ENCODE results near the gene DLGAP4. TPM values are rescaled to one million over a fixed set of nuclear protein-coding genes. Genes with fewer than 3 reads are reported as not detected.
"Not testable (repeated sequence)": the region's sequence is repeated elsewhere in the genome, so short reads cannot be mapped to it uniquely, and the experiment has no call there.

DLGAP4 gene
- total RNA-seq, 2 donors from 2014 or later = 30.6 to 38.3 TPM

GRCh38 chr20:36548704-36549627, 242.8 kb downstream of the DLGAP4 start:
- ATAC-seq (replicated peaks in 1 of 2) = no peak
- Mint-ChIP-seq H3K36me3 (ENCODE audit: insufficient read depth in 2 of 2) (no peaks in the 10 kb centered on the region), H3K4me3 (no peak overlapping the region)

DNA sequence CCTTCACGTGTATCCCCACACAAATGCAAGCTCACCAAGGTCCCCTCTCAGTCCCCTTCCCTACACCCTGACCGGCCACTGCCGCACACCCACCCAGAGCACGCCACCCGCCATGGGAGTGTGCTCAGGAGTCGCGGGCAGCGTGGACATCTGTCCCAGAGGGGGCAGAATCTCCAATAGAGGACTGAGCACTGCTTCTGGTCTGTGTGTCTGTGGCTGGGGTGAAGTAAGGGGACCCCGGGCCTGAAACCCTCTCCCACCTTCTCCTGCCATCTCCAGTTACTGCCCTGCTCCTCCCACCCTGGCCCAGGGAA, 243.4 kb downstream of the DLGAP4 start:
- DNase-seq = no peak
- H3K27me3 Mint-ChIP-seq (ENCODE audit: low read depth) = no peaks in the 10 kb centered on the region
- H3K4me1 Mint-ChIP-seq (ENCODE audit: low read depth) = no peaks in the 10 kb centered on the region
- H3K36me3 Mint-ChIP-seq (ENCODE audit: insufficient read depth in 2 of 2) = no peaks in the 10 kb centered on the region
- no peak overlapping the region for H3K27ac Mint-ChIP-seq
- H3K4me3 Mint-ChIP-seq = no peak overlapping the region
- H3K9me3 Mint-ChIP-seq = no peaks in the 10 kb centered on the region
- no peak for ATAC-seq (replicated peaks in 1 of 2)

More at GRCh38 chr20:36548704-36549627, 242.8 kb downstream of the DLGAP4 start:
- Mint-ChIP-seq H3K4me1 (ENCODE audit: low read depth) (no peaks in the 10 kb centered on the region), H3K9me3 (no peaks in the 10 kb centered on the region), H3K27me3 (ENCODE audit: low read depth) (no peaks in the 10 kb centered on the region), H3K27ac (no peak overlapping the region)
- DNase-seq = no peak

- H3K36me3 Mint-ChIP-seq (ENCODE audit: insufficient read depth in 2 of 2) = no peaks in the 10 kb centered on the region
- H3K27me3 Mint-ChIP-seq (ENCODE audit: low read depth) = no peaks in the 10 kb centered on the region
- H3K27ac Mint-ChIP-seq = no peak overlapping the region
- H3K4me3 Mint-ChIP-seq = no peak overlapping the region
- H3K9me3 Mint-ChIP-seq = no peaks in the 10 kb centered on the region
- DNase-seq (no peak), ATAC-seq (replicated peaks in 1 of 2) (no peak)
- H3K4me1 Mint-ChIP-seq (ENCODE audit: low read depth) = no peaks in the 10 kb centered on the region
These were observed 244.0 kb downstream of the DLGAP4 start for GRCh38 chr20:36549942-36550789.

DNA sequence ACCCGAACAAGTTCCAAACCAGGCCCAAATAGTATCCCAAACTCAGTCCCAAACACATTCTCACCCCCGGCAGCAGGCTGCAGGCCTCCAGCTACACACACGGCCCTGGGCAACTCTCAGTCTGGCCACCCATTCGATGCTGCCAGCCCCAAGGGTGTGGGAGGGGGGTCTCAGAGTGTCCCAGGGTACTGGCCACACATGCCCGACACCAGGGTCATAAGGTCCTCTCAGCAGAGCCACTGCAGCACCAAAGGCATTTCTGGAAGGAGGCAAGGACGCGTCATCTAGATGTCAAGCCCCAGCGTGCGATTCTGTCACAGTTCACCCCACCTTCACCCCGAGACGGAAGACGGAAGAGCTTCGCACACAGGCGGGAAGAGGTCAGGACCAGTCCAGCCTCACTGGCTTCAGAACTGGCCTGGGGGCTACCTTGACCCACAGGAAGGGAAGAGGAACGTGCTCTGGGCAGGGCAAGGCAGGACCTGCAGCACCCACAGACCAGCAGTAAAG, 244.7 kb downstream of the DLGAP4 start:
- Mint-ChIP-seq H3K27ac (no peak overlapping the region), H3K4me3 (no peak overlapping the region), H3K27me3 (ENCODE audit: low read depth) (no peaks in the 10 kb centered on the region), H3K36me3 (ENCODE audit: insufficient read depth in 2 of 2) (no peaks in the 10 kb centered on the region), H3K9me3 (no peaks in the 10 kb centered on the region), H3K4me1 (ENCODE audit: low read depth) (no peaks in the 10 kb centered on the region)
- ATAC-seq (replicated peaks in 1 of 2) (no peak), DNase-seq (no peak)

DNA sequence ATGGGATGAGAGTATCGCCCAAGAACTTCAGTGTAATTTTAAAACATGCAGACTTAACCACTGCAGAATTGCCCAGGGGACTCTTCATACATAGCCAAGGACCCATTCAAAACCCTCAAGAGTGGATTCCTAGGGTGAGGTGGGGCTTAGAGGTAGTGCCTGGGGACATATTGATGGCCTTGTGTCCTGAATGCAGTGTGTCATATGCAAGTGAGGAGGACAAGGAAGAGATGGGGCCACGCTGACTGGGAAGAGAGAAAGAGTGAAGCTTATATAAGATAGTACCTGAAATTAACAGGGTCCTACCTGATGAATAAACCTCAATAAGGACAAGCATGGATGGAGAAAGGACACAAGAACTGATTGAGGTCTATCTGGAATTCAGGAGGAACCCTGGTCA, 249.1 kb downstream of the DLGAP4 start:
- ATAC-seq (replicated peaks in 1 of 2) (no peak), DNase-seq (no peak)
- Mint-ChIP-seq H3K4me3 (no peak overlapping the region), H3K27me3 (ENCODE audit: low read depth) (no peaks in the 10 kb centered on the region), H3K4me1 (ENCODE audit: low read depth) (peaks cover 10% of the 10 kb centered on the region), H3K36me3 (ENCODE audit: insufficient read depth in 2 of 2) (no peaks in the 10 kb centered on the region), H3K27ac (no peak overlapping the region), H3K9me3 (no peaks in the 10 kb centered on the region)

GRCh38 chr20:36562724-36563123, 256.6 kb downstream of the DLGAP4 start:
- Mint-ChIP-seq H3K4me3 (no peak overlapping the region), H3K27me3 (ENCODE audit: low read depth) (no peaks in the 10 kb centered on the region), H3K4me1 (ENCODE audit: low read depth) (no peaks in the 10 kb centered on the region), H3K27ac (no peak overlapping the region), H3K36me3 (ENCODE audit: insufficient read depth in 2 of 2) (peaks cover 4 to 9% of the 10 kb centered on the region in 2 donors), H3K9me3 (peaks cover 0 to 4% of the 10 kb centered on the region in 2 donors)
- DNase-seq (no peak), ATAC-seq (replicated peaks in 1 of 2) (no peak)

DNA sequence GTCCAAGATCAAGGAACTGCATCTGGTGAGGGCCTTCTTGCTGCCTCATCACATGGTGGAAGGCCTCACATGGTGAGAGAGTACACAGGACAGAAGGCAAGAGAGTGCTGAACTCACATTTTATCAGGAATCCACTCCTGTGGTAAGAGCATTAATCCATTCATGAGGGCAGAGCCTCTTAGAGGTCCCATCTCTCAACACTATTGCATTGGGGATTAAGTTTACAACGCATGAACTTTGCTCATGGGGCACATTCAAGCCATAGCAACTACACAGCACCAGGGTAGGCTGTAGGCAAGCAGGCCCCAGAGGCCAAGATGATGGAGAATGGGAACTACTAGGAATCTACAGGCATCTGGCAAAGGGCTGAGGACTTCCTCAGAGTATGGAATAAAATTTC, 257.2 kb downstream of the DLGAP4 start:
- DNase-seq (no peak), ATAC-seq (replicated peaks in 1 of 2) (no peak)
- no peaks in the 10 kb centered on the region for H3K4me1 Mint-ChIP-seq (ENCODE audit: low read depth)
- H3K36me3 Mint-ChIP-seq (ENCODE audit: insufficient read depth in 2 of 2) = peaks cover 4 to 9% of the 10 kb centered on the region in 2 donors
- H3K27me3 Mint-ChIP-seq (ENCODE audit: low read depth) = no peaks in the 10 kb centered on the region
- peaks cover 0 to 4% of the 10 kb centered on the region in 2 donors for H3K9me3 Mint-ChIP-seq
- no peak overlapping the region for H3K27ac Mint-ChIP-seq
- H3K4me3 Mint-ChIP-seq = no peak overlapping the region

DNA sequence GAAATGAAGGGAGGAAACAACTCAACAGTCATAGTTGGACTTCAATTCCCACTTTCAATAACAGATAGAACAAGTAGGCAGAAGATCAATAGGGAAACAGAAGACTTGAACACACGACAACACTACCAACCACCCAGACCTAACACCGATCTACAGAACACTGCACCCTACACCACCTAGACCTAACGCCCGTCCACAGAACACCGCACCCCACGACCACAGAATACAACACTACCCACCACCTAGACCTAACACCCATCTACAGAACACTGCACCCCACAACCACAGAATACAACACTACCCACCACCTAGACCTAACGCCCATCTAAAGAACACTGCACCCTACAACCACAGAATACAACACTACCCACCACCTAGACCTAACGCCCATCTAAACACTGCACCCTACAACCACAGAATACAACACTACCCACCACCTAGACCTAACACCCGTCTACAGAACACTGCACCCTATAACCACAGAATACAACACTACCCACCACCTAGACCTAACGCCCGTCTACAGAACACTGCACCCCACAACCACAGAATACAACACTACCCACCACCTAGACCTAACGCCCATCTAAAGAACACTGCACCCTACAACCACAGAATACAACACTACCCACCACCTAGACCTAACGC, 258.1 kb downstream of the DLGAP4 start:
- H3K4me1 Mint-ChIP-seq (ENCODE audit: low read depth); DNase-seq; H3K9me3 Mint-ChIP-seq; H3K27ac Mint-ChIP-seq; ATAC-seq (replicated peaks in 1 of 2); H3K27me3 Mint-ChIP-seq (ENCODE audit: low read depth); H3K36me3 Mint-ChIP-seq (ENCODE audit: insufficient read depth in 2 of 2); H3K4me3 Mint-ChIP-seq: not testable (repeated sequence)

DNA sequence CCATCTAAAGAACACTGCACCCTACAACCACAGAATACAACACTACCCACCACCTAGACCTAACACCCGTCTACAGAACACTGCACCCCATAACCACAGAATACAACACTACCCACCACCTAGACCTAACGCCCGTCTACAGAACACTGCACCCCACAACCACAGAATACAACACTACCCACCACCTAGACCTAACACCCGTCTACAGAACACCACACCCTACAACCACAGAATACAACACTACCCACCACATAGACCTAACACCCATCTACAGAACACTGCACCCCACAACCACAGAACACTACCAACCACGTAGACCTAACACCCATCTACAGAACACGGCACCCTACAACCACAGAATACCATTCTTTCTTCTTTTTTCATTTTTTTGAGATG, 258.6 kb downstream of the DLGAP4 start:
- H3K9me3 Mint-ChIP-seq = not testable (repeated sequence)

DNA sequence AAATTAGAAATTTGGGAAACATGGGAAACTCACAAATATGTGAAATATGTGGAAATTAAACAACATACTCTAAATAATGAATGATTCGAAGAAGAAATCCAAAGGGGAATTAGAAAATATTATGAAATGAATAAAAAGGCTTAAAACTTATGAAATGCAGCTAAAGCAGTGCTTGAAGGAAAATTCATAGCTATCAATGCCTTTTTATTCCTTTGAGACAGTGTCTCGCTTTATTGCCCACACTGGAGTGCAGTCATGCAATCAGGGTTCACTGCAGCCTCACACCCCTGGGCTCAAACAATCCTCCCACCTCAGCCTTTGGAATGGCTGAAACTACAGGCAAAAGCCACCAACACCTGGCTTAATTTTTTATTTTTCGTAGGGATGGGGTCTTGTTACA, 259.4 kb downstream of the DLGAP4 start:
- H3K4me3 Mint-ChIP-seq = no peak overlapping the region
- no peak overlapping the region for H3K27ac Mint-ChIP-seq
- no peak for DNase-seq

More for the DNA sequence above, 258.6 kb downstream of the DLGAP4 start:
- H3K4me1 Mint-ChIP-seq (ENCODE audit: low read depth); H3K36me3 Mint-ChIP-seq (ENCODE audit: insufficient read depth in 2 of 2); DNase-seq; H3K27me3 Mint-ChIP-seq (ENCODE audit: low read depth); ATAC-seq (replicated peaks in 1 of 2); H3K27ac Mint-ChIP-seq; H3K4me3 Mint-ChIP-seq: not testable (repeated sequence)

GRCh38 chr20:36569847-36570429, 263.8 kb downstream of the DLGAP4 start:
- Mint-ChIP-seq H3K4me3 (no peak overlapping the region), H3K4me1 (ENCODE audit: low read depth) (peaks cover 21% of the 10 kb centered on the region), H3K9me3 (peaks cover 0 to under 1% of the 10 kb centered on the region in 2 donors), H3K27ac (no peak overlapping the region), H3K27me3 (ENCODE audit: low read depth) (no peaks in the 10 kb centered on the region), H3K36me3 (ENCODE audit: insufficient read depth in 2 of 2) (peaks cover 4 to 9% of the 10 kb centered on the region in 2 donors)
- DNase-seq = no peak
- no peak for ATAC-seq (replicated peaks in 1 of 2)

More for the DNA sequence above, 259.4 kb downstream of the DLGAP4 start:
- Mint-ChIP-seq H3K9me3 (peaks cover 0 to 4% of the 10 kb centered on the region in 2 donors), H3K36me3 (ENCODE audit: insufficient read depth in 2 of 2) (peaks cover 4 to 9% of the 10 kb centered on the region in 2 donors), H3K4me1 (ENCODE audit: low read depth) (no peaks in the 10 kb centered on the region), H3K27me3 (ENCODE audit: low read depth) (no peaks in the 10 kb centered on the region)
- no peak for ATAC-seq (replicated peaks in 1 of 2)

- ATAC-seq (replicated peaks in 1 of 2) = no peak
- H3K4me1 Mint-ChIP-seq (ENCODE audit: low read depth) = peaks cover 38% of the 10 kb centered on the region
- DNase-seq = no peak
These were observed 265.7 kb downstream of the DLGAP4 start for GRCh38 chr20:36571564-36572504.

More at GRCh38 chr20:36571564-36572504, 265.7 kb downstream of the DLGAP4 start:
- H3K27me3 Mint-ChIP-seq (ENCODE audit: low read depth) = no peaks in the 10 kb centered on the region
- H3K9me3 Mint-ChIP-seq = no peaks in the 10 kb centered on the region
- H3K27ac Mint-ChIP-seq = peak overlapping the region; percentile 93
- peak overlapping the region; percentile 91 to 92 for H3K4me3 Mint-ChIP-seq
- H3K36me3 Mint-ChIP-seq (ENCODE audit: insufficient read depth in 2 of 2) = peaks cover 5 to 11% of the 10 kb centered on the region in 2 donors

Measured in activated T-cell treated with anti-CD3 and anti-CD28 coated beads, Interleukin-2, amount 50 U/mL, for 72 hours (primary cell).